Measurements from ENCODE around the gene NMNAT3. TPM values are rescaled to one million over a fixed set of nuclear protein-coding genes. Genes with fewer than 3 reads are reported as not detected.

The NMNAT3 gene
- total RNA-seq, 2 donors from 2014 or later: 3.0 to 14.1 TPM

GRCh38 chr3:139671107-139671506 is 6.7 kb downstream of the NMNAT3 start:
- DNase-seq (ENCODE audit: low spot score) (no peak), ATAC-seq (ENCODE audit: insufficient number of reproducible peaks, low FRiP score, low read depth) (no peak)
- H3K9me3 ChIP-seq: no peaks in the 10 kb centered on the region
- no peaks in the 10 kb centered on the region for H3K27me3 ChIP-seq (replicated peaks; ENCODE audit: insufficient read depth)
- no peak for TF ChIP-seq CTCF (IDR thresholded peaks at IDR 0.05)
- no peaks in the 10 kb centered on the region for H3K36me3 ChIP-seq
- H3K27ac ChIP-seq: no peak overlapping the region
- H3K4me1 ChIP-seq (ENCODE audit: control insufficient read depth in 1 of 2, low read depth in 2 of 2): no peaks in the 10 kb centered on the region
- H3K4me3 ChIP-seq: no peak overlapping the region

- H3K27me3 ChIP-seq (replicated peaks; ENCODE audit: insufficient read depth): no peaks in the 10 kb centered on the region
- H3K36me3 ChIP-seq: no peaks in the 10 kb centered on the region
- H3K4me3 ChIP-seq: no peak overlapping the region
- H3K9me3 ChIP-seq: no peaks in the 10 kb centered on the region
- DNase-seq (ENCODE audit: low spot score): no peak
- no peak for ATAC-seq (ENCODE audit: insufficient number of reproducible peaks, low FRiP score, low read depth)
- H3K4me1 ChIP-seq (ENCODE audit: control insufficient read depth in 1 of 2, low read depth in 2 of 2): no peaks in the 10 kb centered on the region
- TF ChIP-seq CTCF (IDR thresholded peaks at IDR 0.05): no peak
- no peak overlapping the region for H3K27ac ChIP-seq
Measured at GRCh38 chr3:139670196-139670595, 7.6 kb downstream of the NMNAT3 start.

GRCh38 chr3:139668332-139668731 is 9.4 kb downstream of the NMNAT3 start:
- ATAC-seq (ENCODE audit: insufficient number of reproducible peaks, low FRiP score, low read depth) (no peak), DNase-seq (ENCODE audit: low spot score) (no peak)
- no peaks in the 10 kb centered on the region for H3K36me3 ChIP-seq
- H3K27me3 ChIP-seq (replicated peaks; ENCODE audit: insufficient read depth): no peaks in the 10 kb centered on the region
- TF ChIP-seq CTCF (IDR thresholded peaks at IDR 0.05): no peak
- H3K9me3 ChIP-seq: no peaks in the 10 kb centered on the region
- no peak overlapping the region for H3K27ac ChIP-seq
- H3K4me3 ChIP-seq: no peak overlapping the region
- no peaks in the 10 kb centered on the region for H3K4me1 ChIP-seq (ENCODE audit: control insufficient read depth in 1 of 2, low read depth in 2 of 2)

- Histone ChIP-seq H3K27ac (no peak overlapping the region), H3K4me1 (ENCODE audit: control insufficient read depth in 1 of 2, low read depth in 2 of 2) (no peaks in the 10 kb centered on the region), H3K4me3 (no peak overlapping the region), H3K27me3 (replicated peaks; ENCODE audit: insufficient read depth) (no peaks in the 10 kb centered on the region), H3K36me3 (no peaks in the 10 kb centered on the region), H3K9me3 (no peaks in the 10 kb centered on the region)
- DNase-seq (ENCODE audit: low spot score) (no peak), ATAC-seq (ENCODE audit: insufficient number of reproducible peaks, low FRiP score, low read depth) (no peak)
- no peak for TF ChIP-seq CTCF (IDR thresholded peaks at IDR 0.05)
Measured at GRCh38 chr3:139664958-139665357, 12.8 kb downstream of the NMNAT3 start.

GRCh38 chr3:139660269-139660668 is 17.5 kb downstream of the NMNAT3 start:
- H3K27me3 ChIP-seq (replicated peaks; ENCODE audit: insufficient read depth): no peaks in the 10 kb centered on the region
- no peak for ATAC-seq (ENCODE audit: insufficient number of reproducible peaks, low FRiP score, low read depth)
- H3K4me3 ChIP-seq: no peak overlapping the region
- no peak for DNase-seq (ENCODE audit: low spot score)
- H3K4me1 ChIP-seq (ENCODE audit: control insufficient read depth in 1 of 2, low read depth in 2 of 2): no peaks in the 10 kb centered on the region
- H3K9me3 ChIP-seq: no peaks in the 10 kb centered on the region
- no peak for TF ChIP-seq CTCF (IDR thresholded peaks at IDR 0.05)
- H3K36me3 ChIP-seq: no peaks in the 10 kb centered on the region
- H3K27ac ChIP-seq: no peak overlapping the region

Data from thoracic aorta (tissue), 2 donors.